ENCODE data around the gene RNU1-1. TPM values are rescaled to one million over a fixed set of nuclear protein-coding genes. Genes with fewer than 3 reads are reported as not detected.
"Not testable (repeated sequence)": the region's sequence is repeated elsewhere in the genome, so short reads cannot be mapped to it uniquely, and the experiment has no call there.

RNU1-1 gene
- total and polyA plus RNA-seq, 4 donors = under 0.01 to 16.7 (median under 0.01) TPM; not detected in 1

GRCh38 chr1:16497474-16497904, 16.6 kb downstream of the RNU1-1 start:
- H3K9me3 ChIP-seq (ENCODE audit: control insufficient read depth in 4 of 4, low read length in 3 of 4); H3K27me3 ChIP-seq (ENCODE audit: control insufficient read depth in 4 of 4, insufficient read depth in 4 of 4, low read length in 3 of 4); H3K4me3 ChIP-seq (ENCODE audit: low read depth in 1 of 3, low read length in 3 of 3); DNase-seq (ENCODE audit: low spot score); H3K9ac ChIP-seq (ENCODE audit: low read depth in 1 of 2, low read length in 2 of 2); H3K27ac ChIP-seq (ENCODE audit: low read depth in 1 of 2, low read length in 2 of 2); H3K36me3 ChIP-seq (ENCODE audit: control insufficient read depth in 4 of 4, insufficient read depth in 3 of 4, low read depth in 1 of 4, low read length in 3 of 4): not testable (repeated sequence)
- peak in 1 of 2 donors; percentile 21 for TF ChIP-seq RAD21 (IDR thresholded peaks at IDR 0.05)
- peaks cover 0 to 11% (median 8%) of the 10 kb centered on the region in 4 donors for H3K4me1 ChIP-seq (ENCODE audit: control insufficient read depth in 4 of 4, insufficient read depth in 4 of 4, low read length in 3 of 4)
- WGBS = 91% methylated on average over 5 of the region's 5 CpGs

GRCh38 chr1:16493731-16494130, 20.4 kb downstream of the RNU1-1 start:
- H3K4me3 ChIP-seq (ENCODE audit: low read depth in 1 of 3, low read length in 3 of 3); H3K36me3 ChIP-seq (ENCODE audit: control insufficient read depth in 4 of 4, insufficient read depth in 3 of 4, low read depth in 1 of 4, low read length in 3 of 4); H3K27ac ChIP-seq (ENCODE audit: low read depth in 1 of 2, low read length in 2 of 2); H3K9me3 ChIP-seq (ENCODE audit: control insufficient read depth in 4 of 4, low read length in 3 of 4); H3K9ac ChIP-seq (ENCODE audit: low read depth in 1 of 2, low read length in 2 of 2); DNase-seq (ENCODE audit: low spot score); H3K4me1 ChIP-seq (ENCODE audit: control insufficient read depth in 4 of 4, insufficient read depth in 4 of 4, low read length in 3 of 4); H3K27me3 ChIP-seq (ENCODE audit: control insufficient read depth in 4 of 4, insufficient read depth in 4 of 4, low read length in 3 of 4): not testable (repeated sequence)
- WGBS = 87% methylated on average over 9 of the region's 9 CpGs

- not testable (repeated sequence) for H3K9ac ChIP-seq (ENCODE audit: low read depth in 1 of 2, low read length in 2 of 2); H3K4me1 ChIP-seq (ENCODE audit: control insufficient read depth in 4 of 4, insufficient read depth in 4 of 4, low read length in 3 of 4); H3K27ac ChIP-seq (ENCODE audit: low read depth in 1 of 2, low read length in 2 of 2); H3K36me3 ChIP-seq (ENCODE audit: control insufficient read depth in 4 of 4, insufficient read depth in 3 of 4, low read depth in 1 of 4, low read length in 3 of 4); DNase-seq (ENCODE audit: low spot score); H3K9me3 ChIP-seq (ENCODE audit: control insufficient read depth in 4 of 4, low read length in 3 of 4); H3K27me3 ChIP-seq (ENCODE audit: control insufficient read depth in 4 of 4, insufficient read depth in 4 of 4, low read length in 3 of 4); H3K4me3 ChIP-seq (ENCODE audit: low read depth in 1 of 3, low read length in 3 of 3)
- WGBS = 94% methylated on average over 7 of the region's 7 CpGs
Observed at GRCh38 chr1:16492937-16493336, 21.1 kb downstream of the RNU1-1 start.

- Histone ChIP-seq H3K36me3 (ENCODE audit: control insufficient read depth in 4 of 4, insufficient read depth in 3 of 4, low read depth in 1 of 4, low read length in 3 of 4) (no peaks in the 10 kb centered on the region), H3K27me3 (ENCODE audit: control insufficient read depth in 4 of 4, insufficient read depth in 4 of 4, low read length in 3 of 4) (no peaks in the 10 kb centered on the region), H3K9me3 (ENCODE audit: control insufficient read depth in 4 of 4, low read length in 3 of 4) (no peaks in the 10 kb centered on the region), H3K9ac (ENCODE audit: low read depth in 1 of 2, low read length in 2 of 2) (no peak overlapping the region), H3K27ac (ENCODE audit: low read depth in 1 of 2, low read length in 2 of 2) (no peak overlapping the region), H3K4me3 (ENCODE audit: low read depth in 1 of 3, low read length in 3 of 3) (no peak overlapping the region), H3K4me1 (ENCODE audit: control insufficient read depth in 4 of 4, insufficient read depth in 4 of 4, low read length in 3 of 4) (no peaks in the 10 kb centered on the region)
- 91% methylated on average over 9 of the region's 9 CpGs for WGBS
- no peak for TF ChIP-seq NR2F2 (IDR thresholded peaks at IDR 0.05)
- no peak for TF ChIP-seq HNF4A (conservative IDR thresholded peaks at IDR 0.05)
- no peak for TF ChIP-seq JUND (IDR thresholded peaks at IDR 0.05)
- no peak for TF ChIP-seq TAF1 (conservative IDR thresholded peaks at IDR 0.05)
- TF ChIP-seq SP1 (IDR thresholded peaks at IDR 0.05) = no peak
- no peak for DNase-seq (ENCODE audit: low spot score)
Observed at GRCh38 chr1:16491056-16491675, 22.9 kb downstream of the RNU1-1 start.

GRCh38 chr1:16489195-16489880, 24.7 kb downstream of the RNU1-1 start:
- H3K27me3 ChIP-seq (ENCODE audit: control insufficient read depth in 4 of 4, insufficient read depth in 4 of 4, low read length in 3 of 4); H3K4me3 ChIP-seq (ENCODE audit: low read depth in 1 of 3, low read length in 3 of 3); H3K9ac ChIP-seq (ENCODE audit: low read depth in 1 of 2, low read length in 2 of 2); H3K9me3 ChIP-seq (ENCODE audit: control insufficient read depth in 4 of 4, low read length in 3 of 4); H3K27ac ChIP-seq (ENCODE audit: low read depth in 1 of 2, low read length in 2 of 2); H3K36me3 ChIP-seq (ENCODE audit: control insufficient read depth in 4 of 4, insufficient read depth in 3 of 4, low read depth in 1 of 4, low read length in 3 of 4); H3K4me1 ChIP-seq (ENCODE audit: control insufficient read depth in 4 of 4, insufficient read depth in 4 of 4, low read length in 3 of 4); DNase-seq (ENCODE audit: low spot score): not testable (repeated sequence)
- 94% methylated on average over 9 of the region's 9 CpGs for WGBS

GRCh38 chr1:16487011-16487410, 27.1 kb downstream of the RNU1-1 start:
- H3K27ac ChIP-seq (ENCODE audit: low read depth in 1 of 2, low read length in 2 of 2); DNase-seq (ENCODE audit: low spot score); H3K27me3 ChIP-seq (ENCODE audit: control insufficient read depth in 4 of 4, insufficient read depth in 4 of 4, low read length in 3 of 4); H3K4me1 ChIP-seq (ENCODE audit: control insufficient read depth in 4 of 4, insufficient read depth in 4 of 4, low read length in 3 of 4); H3K4me3 ChIP-seq (ENCODE audit: low read depth in 1 of 3, low read length in 3 of 3); H3K9me3 ChIP-seq (ENCODE audit: control insufficient read depth in 4 of 4, low read length in 3 of 4); H3K9ac ChIP-seq (ENCODE audit: low read depth in 1 of 2, low read length in 2 of 2); H3K36me3 ChIP-seq (ENCODE audit: control insufficient read depth in 4 of 4, insufficient read depth in 3 of 4, low read depth in 1 of 4, low read length in 3 of 4): not testable (repeated sequence)

- not testable (repeated sequence) for H3K27me3 ChIP-seq (ENCODE audit: control insufficient read depth in 4 of 4, insufficient read depth in 4 of 4, low read length in 3 of 4); H3K36me3 ChIP-seq (ENCODE audit: control insufficient read depth in 4 of 4, insufficient read depth in 3 of 4, low read depth in 1 of 4, low read length in 3 of 4); H3K27ac ChIP-seq (ENCODE audit: low read depth in 1 of 2, low read length in 2 of 2); H3K4me1 ChIP-seq (ENCODE audit: control insufficient read depth in 4 of 4, insufficient read depth in 4 of 4, low read length in 3 of 4); H3K4me3 ChIP-seq (ENCODE audit: low read depth in 1 of 3, low read length in 3 of 3); H3K9me3 ChIP-seq (ENCODE audit: control insufficient read depth in 4 of 4, low read length in 3 of 4); DNase-seq (ENCODE audit: low spot score); H3K9ac ChIP-seq (ENCODE audit: low read depth in 1 of 2, low read length in 2 of 2)
- 93% methylated on average over 8 of the region's 8 CpGs for WGBS
Observed at GRCh38 chr1:16486316-16486715, 27.8 kb downstream of the RNU1-1 start.

Data from liver (tissue), 9 donors.